Heart left ventricle (tissue), 13 donors: ENCODE data around the gene CNPY1.

ENCODE experiments used
- CTCF ChIP-seq, 12 donors: fragments of 200-600 bp; sonication (generic) in 4 of 12; IDR thresholded peaks; one replicate each; pipeline versions ENCODE4 v1.5.0 to v1.8.0; 2018 to 2022; ENCODE audit warnings: antibody characterized with exemption in 12 of 12, mild to moderate bottlenecking in 5 of 12
- POLR2A ChIP-seq, 2 donors: fragments of 450-650 bp; IDR thresholded peaks; one replicate each; pipeline ENCODE4 v1.6.1; 2017; ENCODE audit warnings: antibody characterized with exemption in 2 of 2, mild to moderate bottlenecking in 2 of 2, moderate library complexity in 2 of 2
- donor health status: ischemic (EF 13 %, LVEDD 7.1; RV severe dilation, severe dysfunction).
- donor health status: DM: no; HTN: yes; CAD: no.
- donor health status: DM: no; HTN: no; CAD: no.
- donor health status: ischemic (EF 25% LVEDD 6.9; RV normal size, moderate dysfunction).
- donor health status: ischemic (EF 25% LVEDD 5.7; RV mildly dilated, moderate dysfunction).
- donor health status: ischemic (EF 35%, LVEDD 5.7; RV mildly dilated, moderate dysfunction).
- donor health status: nonischemic (EF 11% LVEDD 7.7; RV severe dilation, severe dysfunction).
- donor health status: DM: yes; HTN: yes; CAD: no.
- donor health status: PGD.
- donor health status: ischemic (EF 29% LVEDD 5.4; RV normal size, mild dysfunction).
- donor health status: nonischemic (EF 23%, LVEDD 6.1; RV moderate dilation, normal function).

- TF ChIP-seq POLR2A (IDR thresholded peaks at IDR 0.05) = no peak
- no peak for TF ChIP-seq CTCF (IDR thresholded peaks at IDR 0.05)
These were observed 28.4 kb downstream of the CNPY1 start for GRCh38 chr7:155517969-155518368.
